ENCODE results near the gene PARL. TPM values are rescaled to one million over a fixed set of nuclear protein-coding genes. Genes with fewer than 3 reads are reported as not detected.

The PARL gene
- total RNA-seq, 1 experiment from 2014 or later = 69.7 TPM

GRCh38 chr3:183807881-183808280 lies 76.8 kb downstream of the PARL start:
- no peak overlapping the region for H3K4me2 ChIP-seq (ENCODE audit: low read length)
- BruUV-seq (replicated peaks) = no TSS peak
- no peaks in the 10 kb centered on the region for H4K20me1 ChIP-seq (ENCODE audit: insufficient read depth)
- no peak overlapping the region for H3K9ac ChIP-seq (ENCODE audit: low read length)
- no peak for DNase-seq (ENCODE audit: low read depth, low spot score)
- no peak for ATAC-seq
- H3K79me2 ChIP-seq (ENCODE audit: insufficient read depth, low read length) = no peaks in the 10 kb centered on the region
- ChIA-PET RAD21 (ENCODE audit: low non-redundant PET in 1 of 2, low total read pairs in 2 of 2, uncharacterized antibody in 2 of 2, unreplicated experiment in 2 of 2) (no interaction called here), POLR2A (no interaction called here), CTCF (no interaction called here)
- H3K27me3 ChIP-seq (ENCODE audit: insufficient read depth, low read length) = no peaks in the 10 kb centered on the region
- TF ChIP-seq TCF7L2 (IDR thresholded peaks at IDR 0.05; ENCODE audit: borderline replicate concordance, extremely low read depth, insufficient read depth, insufficient read length) = no peak
- no peak for TF ChIP-seq EZH2 (IDR thresholded peaks at IDR 0.05)
- TF ChIP-seq SRF (IDR thresholded peaks at IDR 0.05; ENCODE audit: low read depth) = no peak
- TF ChIP-seq YY1 (IDR thresholded peaks at IDR 0.05; ENCODE audit: extremely low read depth, insufficient replicate concordance, low read depth, low read length) = no peak
- no peak for TF ChIP-seq JUND (IDR thresholded peaks at IDR 0.05)
- TF ChIP-seq, protein P1, sequence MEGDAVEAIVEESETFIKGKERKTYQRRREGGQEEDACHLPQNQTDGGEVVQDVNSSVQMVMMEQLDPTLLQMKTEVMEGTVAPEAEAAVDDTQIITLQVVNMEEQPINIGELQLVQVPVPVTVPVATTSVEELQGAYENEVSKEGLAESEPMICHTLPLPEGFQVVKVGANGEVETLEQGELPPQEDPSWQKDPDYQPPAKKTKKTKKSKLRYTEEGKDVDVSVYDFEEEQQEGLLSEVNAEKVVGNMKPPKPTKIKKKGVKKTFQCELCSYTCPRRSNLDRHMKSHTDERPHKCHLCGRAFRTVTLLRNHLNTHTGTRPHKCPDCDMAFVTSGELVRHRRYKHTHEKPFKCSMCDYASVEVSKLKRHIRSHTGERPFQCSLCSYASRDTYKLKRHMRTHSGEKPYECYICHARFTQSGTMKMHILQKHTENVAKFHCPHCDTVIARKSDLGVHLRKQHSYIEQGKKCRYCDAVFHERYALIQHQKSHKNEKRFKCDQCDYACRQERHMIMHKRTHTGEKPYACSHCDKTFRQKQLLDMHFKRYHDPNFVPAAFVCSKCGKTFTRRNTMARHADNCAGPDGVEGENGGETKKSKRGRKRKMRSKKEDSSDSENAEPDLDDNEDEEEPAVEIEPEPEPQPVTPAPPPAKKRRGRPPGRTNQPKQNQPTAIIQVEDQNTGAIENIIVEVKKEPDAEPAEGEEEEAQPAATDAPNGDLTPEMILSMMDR (IDR thresholded peaks at IDR 0.05 in 2 of 3, conservative IDR thresholded peaks at IDR 0.05 in 1 of 3; ENCODE audit: borderline replicate concordance in 1 of 3, insufficient read depth in 1 of 3, low read depth in 2 of 3, low read length in 2 of 3) = no peak
- H3K4me3 ChIP-seq (replicated peaks in 1 of 2; ENCODE audit: low read depth in 1 of 2, low read length in 2 of 2) = no peak overlapping the region
- no peak overlapping the region for H2AFZ ChIP-seq (ENCODE audit: low read depth, low read length, poor library complexity, severe bottlenecking)
- no peaks in the 10 kb centered on the region for H3K9me3 ChIP-seq (ENCODE audit: control insufficient read depth in 1 of 2, insufficient read depth in 1 of 2, low read depth in 1 of 2, low read length in 2 of 2)
- intact Hi-C loops (cut with micrococcal nuclease) = no loop called here
- H3K9me2 ChIP-seq (ENCODE audit: insufficient read depth) = no peaks in the 10 kb centered on the region
- no peak overlapping the region for H3K27ac ChIP-seq (ENCODE audit: low read depth, low read length)
- H3K36me3 ChIP-seq (ENCODE audit: control insufficient read depth in 1 of 2, insufficient read depth in 2 of 2, low read length in 2 of 2) = peaks cover 48 to 53% of the 10 kb centered on the region in 2 experiments
- H3K4me1 ChIP-seq (ENCODE audit: control insufficient read depth in 1 of 2, insufficient read depth in 2 of 2, low read length in 2 of 2) = no peaks in the 10 kb centered on the region

GRCh38 chr3:183807209-183807728 lies 77.4 kb downstream of the PARL start:
- ChIA-PET CTCF (no interaction called here), POLR2A (no interaction called here), RAD21 (ENCODE audit: low non-redundant PET in 1 of 2, low total read pairs in 2 of 2, uncharacterized antibody in 2 of 2, unreplicated experiment in 2 of 2) (no interaction called here)
- Histone ChIP-seq H3K4me1 (ENCODE audit: control insufficient read depth in 1 of 2, insufficient read depth in 2 of 2, low read length in 2 of 2) (no peaks in the 10 kb centered on the region), H3K27me3 (ENCODE audit: insufficient read depth, low read length) (no peaks in the 10 kb centered on the region), H3K27ac (ENCODE audit: low read depth, low read length) (no peak overlapping the region), H3K79me2 (ENCODE audit: insufficient read depth, low read length) (no peaks in the 10 kb centered on the region), H3K4me2 (ENCODE audit: low read length) (no peak overlapping the region), H2AFZ (ENCODE audit: low read depth, low read length, poor library complexity, severe bottlenecking) (no peak overlapping the region), H3K4me3 (replicated peaks in 1 of 2; ENCODE audit: low read depth in 1 of 2, low read length in 2 of 2) (no peak overlapping the region), H3K9me2 (ENCODE audit: insufficient read depth) (no peaks in the 10 kb centered on the region), H3K9me3 (ENCODE audit: control insufficient read depth in 1 of 2, insufficient read depth in 1 of 2, low read depth in 1 of 2, low read length in 2 of 2) (no peaks in the 10 kb centered on the region), H3K9ac (ENCODE audit: low read length) (no peak overlapping the region), H4K20me1 (ENCODE audit: insufficient read depth) (no peaks in the 10 kb centered on the region), H3K36me3 (ENCODE audit: control insufficient read depth in 1 of 2, insufficient read depth in 2 of 2, low read length in 2 of 2) (peaks cover 50 to 58% of the 10 kb centered on the region in 2 experiments)
- no peak for DNase-seq (ENCODE audit: low read depth, low spot score)
- intact Hi-C loops (cut with micrococcal nuclease) = no loop called here
- no peak for ATAC-seq
- no TSS peak for BruUV-seq (replicated peaks)
- TF ChIP-seq SP1 (IDR thresholded peaks at IDR 0.05; ENCODE audit: low read depth) (no peak), ZBTB33 (IDR thresholded peaks at IDR 0.05; ENCODE audit: extremely low read depth, insufficient replicate concordance, low read length) (no peak), TCF7L2 (IDR thresholded peaks at IDR 0.05; ENCODE audit: borderline replicate concordance, extremely low read depth, insufficient read depth, insufficient read length) (no peak), EZH2 (IDR thresholded peaks at IDR 0.05) (no peak), REST (IDR thresholded peaks at IDR 0.05; ENCODE audit: low read depth) (no peak), POLR2A (IDR thresholded peaks at IDR 0.05; ENCODE audit: borderline replicate concordance, extremely low read depth, insufficient read depth, insufficient read length) (no peak), JUND (IDR thresholded peaks at IDR 0.05) (no peak)
- TF ChIP-seq, protein P2, sequence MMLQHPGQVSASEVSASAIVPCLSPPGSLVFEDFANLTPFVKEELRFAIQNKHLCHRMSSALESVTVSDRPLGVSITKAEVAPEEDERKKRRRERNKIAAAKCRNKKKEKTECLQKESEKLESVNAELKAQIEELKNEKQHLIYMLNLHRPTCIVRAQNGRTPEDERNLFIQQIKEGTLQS (IDR thresholded peaks at IDR 0.05) = no peak

Data from HCT116 (cell line).